Natural killer cell treated with Interleukin-12 subunit alpha and Interleukin-12 subunit beta and Interleukin-15 and Interleukin-18, amount 100 ng/mL, for 72 hours (primary cell): ENCODE results near the gene ADPRM. TPM values are rescaled to one million over a fixed set of nuclear protein-coding genes. Genes with fewer than 3 reads are reported as not detected.
"Not testable (repeated sequence)": the region's sequence is repeated elsewhere in the genome, so short reads cannot be mapped to it uniquely, and the experiment has no call there.

Source experiments
- ATAC-seq, 2 donors: fragments of 150-1000 bp; cut with Tn5 transposase in 1 of 2; sonication (Bioruptor Pico), chemical (Tn5 transposase) in 1 of 2; 2 replicates each; pipeline ENCODE4 v1.10.0; 2021
- DNase-seq: peaks from one replicate; pipeline ENCODE4 v3.0.0; 2022; ENCODE audit warnings: low spot score
- H3K27ac Mint-ChIP-seq, 2 donors: 1 replicate in 1 of 2; 2 replicates in 1 of 2; pipeline ENCODE4 v1.8.0; 2022; ENCODE audit warnings: mixed read lengths in 2 of 2, mild to moderate bottlenecking in 1 of 2, moderate library complexity in 1 of 2
- H3K27me3 Mint-ChIP-seq, 2 donors: 1 replicate in 1 of 2; 2 replicates in 1 of 2; pipeline ENCODE4 v1.8.0; 2022; ENCODE audit warnings: mixed read lengths in 2 of 2
- H3K36me3 Mint-ChIP-seq: one replicate; pipeline ENCODE4 v1.8.0; 2022; ENCODE audit warnings: mixed read lengths
- H3K4me1 Mint-ChIP-seq, 2 donors: 1 replicate in 1 of 2; 2 replicates in 1 of 2; pipeline ENCODE4 v1.8.0; 2022; ENCODE audit warnings: low read depth in 2 of 2, mixed read lengths in 2 of 2, mild to moderate bottlenecking in 1 of 2
- H3K4me3 Mint-ChIP-seq: one replicate; pipeline ENCODE4 v1.8.0; 2022; ENCODE audit warnings: mixed read lengths
- H3K9me3 Mint-ChIP-seq: 2 replicates; pipeline ENCODE4 v1.8.0; 2022; ENCODE audit warnings: mixed read lengths
- total RNA-seq, 2 donors: library from RNA; stranded (reverse); gene quantifications; one replicate each; pipeline ENCODE4 v1.2.3, GENCODE V29; 2022

The ADPRM gene
- total RNA-seq, 2 donors from 2014 or later = 7.8 to 9.4 TPM

DNA sequence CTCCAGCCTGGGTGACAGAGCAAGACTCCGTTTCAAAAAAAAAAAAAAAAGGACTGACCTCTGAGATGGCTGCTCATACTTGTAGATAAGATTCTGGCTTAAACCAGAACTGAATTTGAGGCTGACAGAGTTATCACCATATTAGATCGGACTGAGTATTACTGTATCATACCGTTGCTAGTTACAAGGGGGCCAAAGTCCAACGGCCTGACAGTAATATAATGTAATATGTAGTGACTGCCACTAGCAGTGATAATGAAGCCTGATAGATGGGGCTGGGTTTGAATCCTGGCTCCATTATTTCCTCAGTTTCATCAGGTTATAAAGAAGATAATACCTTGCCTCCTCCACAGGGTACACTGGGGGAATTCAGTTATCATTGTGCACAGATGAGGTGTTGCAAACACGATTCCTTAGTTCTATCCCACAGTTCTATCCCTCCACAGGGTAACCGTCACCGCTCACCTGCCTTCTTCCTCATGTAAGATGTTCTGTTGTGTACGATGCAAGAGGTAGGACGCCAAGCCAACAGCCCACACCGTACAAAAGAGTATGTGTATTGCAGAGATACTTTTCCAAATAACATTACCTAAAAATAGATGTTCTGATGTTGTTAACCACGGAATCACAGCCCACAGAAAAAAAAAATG, 27.3 kb downstream of the ADPRM start:
- DNase-seq = no peak
- no peak for ATAC-seq
- no peak overlapping the region for H3K27ac Mint-ChIP-seq
- no peak overlapping the region for H3K4me3 Mint-ChIP-seq
- no peaks in the 10 kb centered on the region for H3K9me3 Mint-ChIP-seq
- H3K27me3 Mint-ChIP-seq = no peaks in the 10 kb centered on the region
- H3K36me3 Mint-ChIP-seq = no peaks in the 10 kb centered on the region
- no peaks in the 10 kb centered on the region for H3K4me1 Mint-ChIP-seq

DNA sequence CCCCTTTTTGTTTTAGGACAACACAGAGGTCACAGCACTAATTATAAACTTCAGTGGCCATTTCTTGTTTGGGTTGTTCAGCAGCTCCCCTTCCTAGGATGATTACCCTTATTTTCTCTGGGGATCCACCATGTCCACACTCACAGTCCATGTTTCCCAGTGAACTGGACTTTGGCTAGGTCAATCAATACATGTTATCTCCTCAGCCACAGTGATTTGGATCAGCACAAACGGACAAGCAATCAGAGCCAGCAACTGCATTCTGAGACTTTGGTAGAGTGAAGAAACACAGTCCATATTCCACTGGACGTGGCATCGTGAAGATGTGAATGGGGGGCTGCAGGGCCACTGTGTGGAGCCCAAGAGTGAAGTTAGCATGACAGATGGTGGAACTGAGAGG, 27.9 kb downstream of the ADPRM start:
- no peak overlapping the region for H3K4me3 Mint-ChIP-seq

DNA sequence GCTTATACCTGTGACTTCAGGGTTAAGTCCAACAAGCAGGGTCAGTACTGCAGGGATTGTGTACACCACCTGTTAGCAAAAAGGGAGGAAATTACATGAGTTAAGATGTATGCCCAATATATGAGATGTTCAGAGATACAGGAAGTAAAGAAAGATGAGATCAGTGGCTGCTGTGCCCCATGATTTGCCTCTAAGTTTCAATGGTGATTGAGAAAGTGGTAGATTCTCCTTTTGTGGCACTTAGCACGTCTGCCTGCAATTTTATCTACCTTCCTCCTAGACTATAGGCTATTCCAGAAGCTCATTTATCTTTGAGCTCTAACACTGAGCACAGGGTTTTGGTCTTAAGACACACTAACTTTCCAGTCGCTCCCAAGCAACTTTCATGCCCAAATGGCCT, 28.8 kb downstream of the ADPRM start:
- ATAC-seq (no peak), DNase-seq (no peak)
- no peaks in the 10 kb centered on the region for H3K36me3 Mint-ChIP-seq
- peaks cover 9 to 12% of the 10 kb centered on the region in 2 donors for H3K4me1 Mint-ChIP-seq
- no peaks in the 10 kb centered on the region for H3K27me3 Mint-ChIP-seq
- no peak overlapping the region for H3K4me3 Mint-ChIP-seq
- no peaks in the 10 kb centered on the region for H3K9me3 Mint-ChIP-seq
- no peak overlapping the region for H3K27ac Mint-ChIP-seq

More for the DNA sequence above, 27.9 kb downstream of the ADPRM start:
- Mint-ChIP-seq H3K36me3 (no peaks in the 10 kb centered on the region), H3K27ac (no peak overlapping the region), H3K4me1 (peaks cover 4 to 5% of the 10 kb centered on the region in 2 donors), H3K27me3 (no peaks in the 10 kb centered on the region), H3K9me3 (no peaks in the 10 kb centered on the region)
- ATAC-seq = no peak
- DNase-seq = no peak

DNA sequence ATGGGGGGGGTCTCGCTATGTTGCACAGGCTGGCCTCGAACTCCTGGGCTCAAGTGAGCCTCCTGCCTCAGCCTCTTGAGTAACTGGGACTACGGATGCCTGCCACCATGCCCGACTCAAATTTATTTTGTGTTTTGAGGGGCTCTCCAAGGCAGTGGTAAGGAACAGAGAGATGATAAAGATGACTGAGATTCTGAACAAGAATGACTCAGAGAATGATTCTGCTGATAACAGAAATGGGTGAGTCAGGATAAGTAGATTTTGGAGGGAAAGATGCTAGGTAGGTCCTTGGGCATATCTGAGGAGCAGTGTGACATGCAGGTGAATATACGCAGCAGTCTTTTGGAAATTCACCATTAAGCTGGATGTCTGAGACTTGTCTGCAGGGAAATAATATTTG, 29.8 kb downstream of the ADPRM start:
- H3K4me3 Mint-ChIP-seq = no peak overlapping the region
- H3K36me3 Mint-ChIP-seq = no peaks in the 10 kb centered on the region
- H3K27ac Mint-ChIP-seq = no peak overlapping the region
- H3K27me3 Mint-ChIP-seq = no peaks in the 10 kb centered on the region
- DNase-seq (no peak), ATAC-seq (no peak)
- H3K9me3 Mint-ChIP-seq = no peaks in the 10 kb centered on the region
- H3K4me1 Mint-ChIP-seq = peaks cover 9 to 12% of the 10 kb centered on the region in 2 donors

GRCh38 chr17:10728331-10728892, 31.0 kb downstream of the ADPRM start:
- DNase-seq (no peak), ATAC-seq (no peak)
- H3K4me3 Mint-ChIP-seq = no peak overlapping the region
- H3K36me3 Mint-ChIP-seq = no peaks in the 10 kb centered on the region
- H3K27me3 Mint-ChIP-seq = no peaks in the 10 kb centered on the region
- H3K4me1 Mint-ChIP-seq = peaks cover 9 to 12% of the 10 kb centered on the region in 2 donors
- no peak overlapping the region for H3K27ac Mint-ChIP-seq
- H3K9me3 Mint-ChIP-seq = no peaks in the 10 kb centered on the region

DNA sequence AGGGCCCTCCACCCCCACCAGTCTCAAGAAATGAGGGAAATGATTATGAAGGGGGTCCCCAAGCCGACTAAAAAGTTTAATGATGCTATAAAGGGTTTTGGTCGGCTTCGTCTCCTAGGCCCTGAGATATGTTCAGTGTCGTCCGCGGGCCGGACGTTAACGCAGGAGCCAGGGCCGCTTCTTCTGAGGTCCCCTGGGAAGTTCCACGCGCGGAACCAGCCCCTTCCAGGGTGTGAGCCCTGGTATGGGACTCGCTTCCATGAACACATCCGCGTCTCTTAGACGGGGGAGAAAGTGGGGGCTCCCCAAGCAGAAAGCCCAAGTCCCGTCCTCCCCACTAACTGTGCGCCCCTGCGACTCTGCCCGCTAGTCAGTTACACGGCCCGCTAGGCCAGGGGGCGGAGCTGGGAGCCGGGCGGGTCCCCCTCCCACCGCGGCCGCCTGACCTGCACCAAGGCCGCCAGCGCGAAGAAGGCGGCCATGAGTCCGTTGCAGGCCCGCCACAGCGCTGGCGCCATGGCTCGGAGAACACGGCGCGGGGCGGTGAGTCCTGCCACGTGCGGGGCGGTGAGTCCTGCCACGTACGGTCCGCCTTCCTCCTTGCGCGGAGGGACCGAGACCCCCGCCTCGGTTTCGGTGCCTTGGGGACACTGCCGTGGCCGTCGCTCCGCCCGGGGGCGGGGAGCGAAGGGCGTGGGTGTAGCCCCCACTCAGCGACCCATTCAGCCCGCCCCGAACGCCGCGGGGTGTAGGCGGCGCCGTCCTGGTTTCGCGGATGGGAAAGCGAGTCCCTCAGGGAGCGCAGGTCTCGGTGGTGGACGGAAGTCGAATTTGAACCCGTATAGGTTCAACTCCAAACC, 32.2 kb downstream of the ADPRM start, which contains the start of gene TMEM220:
TSS of gene TMEM220 (minus strand) at position 690 of the 860 bp plus-strand sequence. CDS start at position 518, 172 bp downstream.
- H3K27me3 Mint-ChIP-seq = no peaks in the 10 kb centered on the region
- H3K36me3 Mint-ChIP-seq = no peaks in the 10 kb centered on the region
- H3K4me1 Mint-ChIP-seq = peaks cover 9 to 12% of the 10 kb centered on the region in 2 donors
- DNase-seq (peak; percentile 79), ATAC-seq (peak; percentile 86 to 90)
- H3K9me3 Mint-ChIP-seq = no peaks in the 10 kb centered on the region
- H3K4me3 Mint-ChIP-seq = peak within 1 kb of the TSS; percentile 93
- H3K27ac Mint-ChIP-seq = peak within 1 kb of the TSS; percentile 63 to 83

DNA sequence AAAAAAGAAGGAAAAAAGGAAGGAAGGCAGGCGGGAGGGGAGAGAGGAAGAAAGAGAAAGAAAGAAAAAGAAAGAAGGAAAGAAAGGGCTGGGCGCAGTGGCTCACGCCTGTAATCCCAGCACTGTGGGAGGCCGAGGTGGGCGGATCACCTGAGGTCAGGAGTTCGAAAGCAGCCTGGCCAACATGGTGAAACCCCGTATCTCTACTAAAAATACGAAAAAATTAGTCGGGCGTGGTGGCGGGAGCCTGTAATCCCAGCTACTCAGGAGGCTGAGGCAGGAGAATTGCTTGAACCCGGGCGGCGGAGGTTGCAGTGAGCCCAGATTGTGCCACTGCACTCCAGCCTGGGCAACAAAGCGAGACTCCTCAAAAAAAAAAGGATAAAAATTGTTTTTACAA, 32.9 kb downstream of the ADPRM start:
- H3K4me1 Mint-ChIP-seq = peaks cover 9 to 12% of the 10 kb centered on the region in 2 donors
- not testable (repeated sequence) for H3K9me3 Mint-ChIP-seq, ATAC-seq, H3K36me3 Mint-ChIP-seq, DNase-seq, H3K27me3 Mint-ChIP-seq
- peak overlapping the region; percentile 93 for H3K4me3 Mint-ChIP-seq
- peak overlapping the region; percentile 63 to 83 for H3K27ac Mint-ChIP-seq

DNA sequence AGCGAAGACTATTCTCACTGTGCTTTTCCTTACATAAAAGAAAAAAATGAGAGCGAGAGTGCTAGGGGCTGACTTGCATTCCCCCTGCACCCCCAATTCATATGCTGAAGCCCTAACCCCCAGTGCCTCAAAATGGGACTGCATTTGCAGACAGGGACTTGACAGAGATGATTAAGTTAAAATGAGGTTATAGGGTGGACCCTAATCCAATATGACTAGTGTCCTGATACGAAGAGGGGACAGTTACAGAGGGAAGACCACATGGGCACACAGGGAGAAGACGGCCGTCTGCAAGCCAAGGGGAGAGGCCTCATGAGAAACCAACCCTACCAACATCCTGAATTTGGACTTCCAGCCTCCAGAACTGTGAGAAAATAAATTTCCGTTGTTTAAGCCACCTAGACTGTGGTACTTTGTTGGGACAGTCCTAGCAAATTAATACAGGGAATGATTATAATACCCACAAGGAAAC, 34.0 kb downstream of the ADPRM start:
- DNase-seq (no peak), ATAC-seq (no peak)
- Mint-ChIP-seq H3K4me1 (peaks cover 9 to 12% of the 10 kb centered on the region in 2 donors), H3K27ac (peak overlapping the region; percentile 63 to 83), H3K36me3 (no peaks in the 10 kb centered on the region), H3K9me3 (no peaks in the 10 kb centered on the region), H3K4me3 (no peak overlapping the region), H3K27me3 (peaks cover 0 to 1% of the 10 kb centered on the region in 2 donors)

DNA sequence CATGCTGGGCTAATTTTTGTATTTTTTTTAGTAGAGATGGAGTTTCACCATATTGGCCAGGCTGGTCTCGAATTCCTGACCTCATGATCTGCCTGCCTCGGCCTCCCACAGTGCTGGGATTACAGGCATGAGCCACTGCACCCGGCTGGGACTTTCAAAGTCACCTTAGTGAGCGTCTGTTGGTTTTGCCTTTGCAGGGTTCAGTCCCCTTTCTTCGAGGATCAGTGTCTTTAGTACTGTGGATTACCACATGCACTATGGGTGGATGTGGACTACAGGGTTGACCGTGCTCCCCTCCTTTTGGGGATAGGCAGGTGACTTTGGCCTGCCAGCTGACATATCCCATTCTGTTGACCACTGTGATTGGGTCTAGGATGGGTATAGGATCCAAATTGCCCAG, 34.7 kb downstream of the ADPRM start:
- not testable (repeated sequence) for H3K27me3 Mint-ChIP-seq, H3K36me3 Mint-ChIP-seq, H3K27ac Mint-ChIP-seq, H3K4me3 Mint-ChIP-seq, DNase-seq, H3K9me3 Mint-ChIP-seq, ATAC-seq
- H3K4me1 Mint-ChIP-seq = peaks cover 9 to 14% of the 10 kb centered on the region in 2 donors

GRCh38 chr17:10733666-10734065, 36.3 kb downstream of the ADPRM start:
- ATAC-seq = no peak
- no peaks in the 10 kb centered on the region for H3K9me3 Mint-ChIP-seq
- H3K27ac Mint-ChIP-seq = no peak overlapping the region
- H3K4me1 Mint-ChIP-seq = peaks cover 9 to 17% of the 10 kb centered on the region in 2 donors
- DNase-seq = no peak
- H3K4me3 Mint-ChIP-seq = no peak overlapping the region
- H3K27me3 Mint-ChIP-seq = peaks cover 2 to 6% of the 10 kb centered on the region in 2 donors
- H3K36me3 Mint-ChIP-seq = no peaks in the 10 kb centered on the region

DNA sequence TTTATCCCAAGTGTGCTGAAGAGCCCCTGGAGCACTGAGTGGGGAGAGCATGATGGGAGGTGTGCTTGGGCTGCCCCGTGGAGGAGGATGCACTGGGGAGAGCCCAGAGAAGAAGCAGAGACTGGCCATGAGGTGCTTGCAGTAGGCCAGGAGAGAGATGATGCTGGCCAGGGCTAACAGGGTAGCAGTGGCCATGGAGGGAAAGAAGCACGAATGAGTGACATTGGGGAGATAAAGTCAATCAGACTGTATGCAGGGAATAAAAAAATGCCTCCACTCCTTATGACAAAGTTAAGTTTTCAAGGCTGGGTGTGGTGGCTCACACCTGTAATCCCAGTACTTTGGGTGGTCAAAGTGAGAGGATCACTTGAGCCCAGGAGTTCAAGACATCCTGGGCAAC, 37.9 kb downstream of the ADPRM start:
- Mint-ChIP-seq H3K27ac (no peak overlapping the region), H3K4me1 (peaks cover 5 to 12% of the 10 kb centered on the region in 2 donors), H3K36me3 (no peaks in the 10 kb centered on the region), H3K9me3 (no peaks in the 10 kb centered on the region), H3K4me3 (no peak overlapping the region), H3K27me3 (peaks cover 7 to 14% of the 10 kb centered on the region in 2 donors)
- no peak for DNase-seq
- peak in 1 of 2 donors; percentile 40 for ATAC-seq

- Mint-ChIP-seq H3K36me3 (no peaks in the 10 kb centered on the region), H3K27ac (no peak overlapping the region), H3K4me1 (peaks cover 2 to 8% of the 10 kb centered on the region in 2 donors), H3K4me3 (no peak overlapping the region), H3K9me3 (no peaks in the 10 kb centered on the region), H3K27me3 (peaks cover 9 to 19% of the 10 kb centered on the region in 2 donors)
- ATAC-seq = no peak
- DNase-seq = no peak
Measured at GRCh38 chr17:10735821-10736220, 38.4 kb downstream of the ADPRM start.

GRCh38 chr17:10737168-10737622, 39.8 kb downstream of the ADPRM start:
- no peaks in the 10 kb centered on the region for H3K36me3 Mint-ChIP-seq
- no peak overlapping the region for H3K4me3 Mint-ChIP-seq
- no peak overlapping the region for H3K27ac Mint-ChIP-seq
- peaks cover 11 to 19% of the 10 kb centered on the region in 2 donors for H3K27me3 Mint-ChIP-seq
- ATAC-seq = no peak
- H3K9me3 Mint-ChIP-seq = no peaks in the 10 kb centered on the region
- H3K4me1 Mint-ChIP-seq = peaks cover 0 to 5% of the 10 kb centered on the region in 2 donors
- DNase-seq = no peak
